NCI-H524 treated with DMSO at 0.1 percent for 48 hours (cell line): ENCODE measurements around the gene CSNK1A1L.
A peak's percentile ranks its signal among the peaks of the same experiment; 100 is the strongest.
"Not testable (repeated sequence)": the region's sequence is repeated elsewhere in the genome, so short reads cannot be mapped to it uniquely, and the experiment has no call there.

ENCODE experiments used
- DNase-seq: peaks from one replicate; lab custom pipeline; 2025; lab: John Stamatoyannopoulos, UW

The CSNK1A1L gene

DNA sequence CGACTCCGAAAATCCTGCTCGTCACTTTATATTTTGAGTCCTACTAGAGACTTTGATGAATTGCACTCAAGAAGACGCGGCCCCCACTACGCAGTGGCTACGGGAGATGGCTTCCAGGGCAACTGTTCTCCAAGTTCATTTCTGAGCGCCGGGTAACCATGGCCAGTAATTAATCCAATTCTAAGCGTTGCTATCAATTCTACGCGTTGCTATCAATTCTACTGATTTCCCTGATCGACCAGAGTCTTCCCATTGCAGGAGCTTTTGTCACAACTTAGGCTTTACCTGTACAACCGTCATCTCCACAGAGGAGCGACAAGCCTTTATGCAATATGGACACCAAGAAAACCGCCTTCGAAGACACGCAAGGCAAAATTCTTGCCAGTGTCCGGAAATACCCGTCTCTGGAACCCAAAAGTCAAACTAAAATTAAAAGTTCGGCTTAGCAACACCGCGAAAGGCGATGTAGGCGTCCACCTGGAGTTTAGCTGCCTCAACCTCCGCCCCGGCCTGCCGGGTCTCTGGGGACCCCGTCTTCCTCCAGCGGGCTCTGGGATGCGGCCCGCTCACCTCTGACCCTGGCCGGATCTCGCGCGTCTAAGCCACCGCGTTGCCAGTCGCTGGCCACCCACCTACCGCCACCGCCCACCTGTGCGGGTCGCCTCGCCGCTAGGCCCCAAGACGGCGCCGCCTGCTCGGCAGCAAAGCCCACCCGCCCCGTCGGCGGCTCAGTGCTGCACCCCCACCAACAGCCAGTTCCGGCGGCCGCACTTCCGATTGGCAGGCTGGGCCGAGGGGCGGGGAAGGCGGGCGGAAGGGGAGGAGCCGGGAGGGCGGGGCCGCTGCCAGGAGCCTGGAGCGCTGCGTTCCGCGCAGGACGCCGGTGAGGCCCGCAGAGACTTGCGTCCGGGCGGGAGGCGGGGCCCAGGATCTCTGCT lies 46.3 kb downstream of the CSNK1A1L start, which contains the start of gene SUPT20H:
SUPT20H (minus strand) TSS at position 779 of the 938 bp plus-strand sequence. CDS start 8,198 bp downstream, outside the sequence.
- DNase-seq: peak; percentile 57

GRCh38 chr13:37056228-37056627 lies 49.2 kb downstream of the CSNK1A1L start:
- DNase-seq: not testable (repeated sequence)
